Left hindlimb (tissue), 1 donor: ENCODE data around the gene CHD2.
"Not testable (repeated sequence)": the region's sequence is repeated elsewhere in the genome, so short reads cannot be mapped to it uniquely, and the experiment has no call there.

Source experiments
- DNase-seq: peaks from one replicate; pipeline ENCODE4 v3.0.0-alpha.2; 2018

Gene CHD2

DNA sequence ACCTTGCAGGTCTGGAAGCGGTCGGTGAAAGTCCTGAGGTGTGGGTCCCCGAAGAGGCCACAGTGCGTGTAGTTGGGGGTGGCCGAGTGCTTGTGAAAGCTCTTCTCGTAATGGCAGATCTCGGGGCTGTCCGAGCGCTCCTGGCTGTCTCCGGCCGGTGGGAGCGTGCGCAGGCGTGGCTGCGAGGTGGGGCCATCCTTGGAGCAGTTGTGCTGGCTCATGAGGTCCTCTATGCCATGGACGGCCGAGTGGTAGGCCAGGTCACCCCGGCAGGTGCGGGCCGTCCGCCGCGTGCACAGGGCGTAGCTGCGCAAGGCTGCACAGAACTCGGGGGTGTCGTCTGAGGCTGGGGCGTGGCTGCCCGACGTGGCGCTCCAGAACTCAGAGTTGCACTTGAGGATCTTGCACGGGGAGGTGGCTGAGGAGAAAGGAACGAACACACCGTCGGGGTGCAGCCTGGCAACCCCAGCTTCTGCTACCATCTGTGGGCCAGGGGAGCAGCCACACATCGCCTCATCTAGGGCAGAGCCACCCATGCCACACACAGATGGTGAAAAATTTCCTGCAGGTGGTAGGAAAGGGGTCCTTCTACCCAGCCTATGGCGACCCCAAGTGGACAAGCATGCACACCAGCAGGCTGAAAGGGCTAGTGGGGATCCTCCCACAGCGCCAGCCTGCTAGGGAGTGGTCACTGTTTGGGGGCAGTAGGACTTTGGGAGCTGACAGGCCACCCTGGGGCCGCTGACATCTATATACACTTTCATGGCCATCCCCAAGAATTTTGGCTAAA is 152.2 kb downstream of the CHD2 start:
- no peak for DNase-seq

GRCh38 chr15:93055211-93055610 is 155.1 kb downstream of the CHD2 start:
- DNase-seq, result no peak

- no peak for DNase-seq
Measured at GRCh38 chr15:93056836-93057235, 156.7 kb downstream of the CHD2 start.

GRCh38 chr15:93057618-93058017 is 157.5 kb downstream of the CHD2 start:
- no peak for DNase-seq

DNA sequence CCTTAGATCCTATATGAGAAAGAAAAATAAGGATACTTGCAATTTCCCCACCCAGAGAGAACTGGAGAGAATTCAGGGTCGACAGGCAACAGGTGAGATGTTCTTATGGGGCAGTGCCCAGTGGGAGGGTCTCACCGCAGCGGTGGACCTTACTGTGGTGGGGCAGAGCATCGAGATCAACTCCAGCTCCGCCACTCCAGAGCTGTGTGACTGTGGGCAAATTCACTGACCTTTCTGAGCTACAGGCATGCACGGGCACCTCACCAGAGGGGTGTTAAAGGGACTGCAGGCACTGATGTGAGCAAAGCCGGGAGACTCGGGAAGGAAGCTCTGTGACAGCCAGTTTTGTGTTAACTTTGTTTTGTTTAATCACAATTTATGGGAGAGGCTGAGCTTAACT is 158.0 kb downstream of the CHD2 start:
- no peak for DNase-seq

GRCh38 chr15:93058904-93059427 is 158.8 kb downstream of the CHD2 start:
- no peak for DNase-seq

DNA sequence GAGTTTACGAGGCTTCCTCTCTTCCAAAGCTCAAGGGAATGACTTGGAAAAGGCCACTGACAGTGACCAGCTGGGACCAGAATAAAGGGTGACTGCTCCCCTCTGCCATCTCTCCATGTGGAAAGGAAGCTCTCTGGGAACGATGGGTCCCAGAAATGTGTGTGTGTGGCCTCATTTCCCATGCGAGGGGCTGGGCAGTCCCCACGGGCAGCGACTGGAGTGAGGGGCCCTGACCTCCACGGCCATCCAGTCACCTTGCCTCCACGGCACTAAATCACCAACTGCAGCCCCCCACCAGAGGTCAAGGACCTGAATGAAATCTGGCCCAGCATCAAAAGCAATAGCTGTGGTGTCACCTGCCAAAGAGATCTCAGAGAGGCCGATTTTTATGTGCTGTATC is 159.3 kb downstream of the CHD2 start:
- no peak for DNase-seq

- DNase-seq, result peak; percentile 17
Measured at GRCh38 chr15:93060336-93061248, 160.5 kb downstream of the CHD2 start.

DNA sequence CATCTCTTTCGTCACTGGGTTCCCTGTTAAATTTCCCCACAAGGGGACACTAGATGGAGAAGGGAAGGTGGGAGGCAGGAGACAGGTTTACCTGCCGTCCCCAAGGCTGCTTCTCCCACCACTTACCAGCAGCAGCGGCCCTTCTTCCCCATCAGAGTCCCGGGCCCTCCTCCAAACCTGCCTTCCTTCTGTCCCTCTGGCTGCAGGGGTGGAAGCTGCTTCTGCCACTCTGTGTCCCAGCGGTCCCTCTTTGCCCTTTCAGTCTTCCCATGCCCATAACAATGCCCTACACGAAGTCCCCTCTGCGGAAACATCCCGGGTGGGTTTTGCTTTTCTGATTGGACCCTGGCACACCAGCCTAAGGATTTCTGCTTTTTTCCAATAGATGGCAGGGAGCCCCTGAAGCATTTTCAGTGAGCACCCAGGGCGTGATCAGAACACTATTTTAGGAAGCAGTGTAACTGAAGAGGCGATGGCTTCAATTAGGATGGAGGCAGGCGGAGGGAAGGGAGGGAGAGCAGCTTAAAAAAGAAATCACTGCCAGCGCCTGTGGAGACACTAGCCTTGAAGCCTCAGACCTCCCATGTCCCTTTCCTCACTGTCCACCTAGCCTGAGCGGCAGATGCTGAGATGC is 162.6 kb downstream of the CHD2 start:
- not testable (repeated sequence) for DNase-seq

DNA sequence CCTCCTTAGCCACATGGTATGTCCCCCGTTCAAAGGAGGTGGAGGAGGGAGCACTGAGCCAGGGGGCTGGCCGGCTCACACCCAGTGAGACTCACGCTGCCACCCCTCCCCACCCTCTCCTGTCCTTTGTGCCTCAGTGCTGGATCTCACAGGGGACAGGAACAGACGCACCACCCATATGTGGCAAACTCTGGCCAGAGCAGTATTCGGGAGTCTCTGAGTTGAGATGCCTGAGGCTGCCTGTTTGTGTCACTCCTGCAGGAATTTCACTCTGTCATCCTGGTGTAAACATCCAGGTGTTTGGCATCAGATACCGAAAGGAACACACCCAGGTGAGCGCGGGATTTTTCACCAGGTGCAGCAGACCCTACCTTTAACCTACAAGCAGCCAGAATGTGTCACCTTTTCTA is 163.1 kb downstream of the CHD2 start:
- DNase-seq, result peak; percentile 31

DNA sequence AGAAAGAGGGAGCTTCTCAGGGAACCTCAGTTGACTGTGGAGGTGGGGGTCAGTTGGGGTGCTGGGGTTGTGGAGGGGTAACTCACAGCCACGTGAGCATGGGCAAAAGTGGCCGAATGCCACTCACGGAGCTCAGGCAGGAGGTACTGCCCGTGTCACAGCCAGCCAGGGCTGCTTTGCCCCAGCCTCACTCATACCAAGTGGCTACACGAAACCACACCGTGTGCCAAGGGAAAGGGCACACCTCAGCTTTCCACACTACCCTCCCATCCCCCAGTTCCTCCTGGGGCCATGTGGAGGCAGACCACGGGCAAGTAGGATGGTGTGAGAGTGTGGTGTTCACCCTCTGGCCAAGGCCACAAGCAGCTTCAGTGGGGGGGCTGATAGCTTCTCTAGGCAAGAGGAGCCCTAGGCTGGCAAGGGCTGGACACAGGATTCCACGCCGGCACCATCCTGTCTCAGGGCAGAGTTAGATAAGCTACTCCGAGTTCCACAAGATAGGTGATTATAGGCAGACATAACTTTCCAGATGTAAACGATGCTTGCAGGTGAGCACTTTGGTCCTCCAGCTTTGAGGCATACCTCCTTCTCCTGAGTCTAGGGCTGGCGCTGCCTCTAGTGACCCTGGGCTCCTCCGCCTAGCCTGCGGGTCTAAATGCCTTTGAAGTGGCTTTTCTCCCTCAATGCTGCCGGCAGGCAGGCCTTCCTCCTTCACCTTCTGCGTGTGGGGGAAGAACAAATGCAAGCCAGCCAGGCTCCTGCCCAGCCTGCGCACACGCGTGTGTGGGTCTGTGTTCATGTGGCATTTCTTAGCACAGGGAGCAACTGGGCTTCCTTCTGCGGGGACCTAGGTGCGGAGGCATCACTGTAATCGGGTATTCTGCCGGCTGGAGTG is 163.9 kb downstream of the CHD2 start:
- peak; percentile 28 for DNase-seq

DNA sequence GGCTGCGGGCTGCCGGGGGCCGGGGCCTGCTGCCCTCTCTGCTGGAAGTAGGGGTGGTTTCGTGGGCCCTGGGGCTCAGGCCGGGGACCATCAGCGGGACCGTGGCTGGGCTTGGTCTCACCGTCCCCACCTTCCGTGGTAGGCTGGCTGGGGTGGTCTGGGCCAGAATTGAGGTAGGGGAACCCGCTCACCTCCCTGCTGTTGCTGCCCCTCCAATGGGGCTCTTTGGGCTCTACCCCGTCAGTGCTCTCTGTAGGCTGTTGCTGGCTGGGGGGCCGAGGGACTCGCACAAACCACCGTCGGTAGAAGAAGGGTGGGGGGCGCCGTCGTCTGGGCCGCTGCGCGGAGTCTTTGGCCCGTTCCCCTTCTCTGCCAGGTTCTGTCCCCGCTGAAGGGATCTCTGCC is 165.5 kb downstream of the CHD2 start:
- peak; percentile 20 for DNase-seq

- peak; percentile 22 for DNase-seq
Measured at GRCh38 chr15:93066224-93066681, 166.1 kb downstream of the CHD2 start.

GRCh38 chr15:93066834-93067648 is 166.9 kb downstream of the CHD2 start:
- DNase-seq, result peak; percentile 19

DNA sequence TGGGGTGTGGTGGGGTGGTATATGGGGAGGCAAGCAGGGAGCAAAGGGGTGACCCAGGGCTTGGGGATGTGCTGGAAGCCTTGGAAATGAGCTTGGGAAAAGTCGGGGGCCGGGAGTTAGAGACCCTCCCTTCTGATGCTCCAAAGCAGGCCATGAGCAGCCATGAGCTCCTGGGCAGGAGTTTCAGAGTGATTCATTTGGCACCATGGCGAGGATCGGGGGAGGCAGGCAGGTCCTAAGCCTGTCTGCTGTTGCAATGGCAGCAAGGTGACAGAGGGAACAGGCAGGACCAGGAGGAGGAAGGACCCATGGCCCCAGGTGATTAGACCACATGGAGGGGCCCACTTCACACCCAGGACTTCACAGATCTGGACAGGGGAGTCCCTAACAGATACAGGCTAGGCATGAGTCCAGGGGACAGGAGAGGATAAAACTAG is 167.5 kb downstream of the CHD2 start:
- no peak for DNase-seq

GRCh38 chr15:93068581-93069199 is 168.6 kb downstream of the CHD2 start:
- no peak for DNase-seq

DNA sequence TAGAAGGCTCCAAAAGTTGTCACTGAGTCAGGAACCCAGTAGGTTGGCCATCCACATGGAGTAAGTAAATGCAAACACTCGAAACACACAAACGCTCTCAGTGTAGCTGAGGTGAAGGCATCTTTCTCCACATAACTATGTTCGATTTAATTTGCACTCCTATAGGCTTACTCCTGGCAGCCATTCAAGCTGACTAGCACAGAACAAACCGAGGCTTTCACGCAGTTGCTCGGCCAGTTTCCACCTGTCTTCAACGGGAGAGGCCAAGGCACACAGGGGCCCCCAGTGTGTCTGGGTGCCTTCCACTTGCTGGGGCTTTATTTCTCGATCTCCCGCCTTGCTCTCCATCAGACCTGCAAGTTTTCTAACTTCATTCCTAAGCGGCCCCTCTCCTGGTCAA is 170.0 kb downstream of the CHD2 start:
- DNase-seq, result no peak

- no peak for DNase-seq
Measured at GRCh38 chr15:93070551-93071296, 170.6 kb downstream of the CHD2 start.

DNA sequence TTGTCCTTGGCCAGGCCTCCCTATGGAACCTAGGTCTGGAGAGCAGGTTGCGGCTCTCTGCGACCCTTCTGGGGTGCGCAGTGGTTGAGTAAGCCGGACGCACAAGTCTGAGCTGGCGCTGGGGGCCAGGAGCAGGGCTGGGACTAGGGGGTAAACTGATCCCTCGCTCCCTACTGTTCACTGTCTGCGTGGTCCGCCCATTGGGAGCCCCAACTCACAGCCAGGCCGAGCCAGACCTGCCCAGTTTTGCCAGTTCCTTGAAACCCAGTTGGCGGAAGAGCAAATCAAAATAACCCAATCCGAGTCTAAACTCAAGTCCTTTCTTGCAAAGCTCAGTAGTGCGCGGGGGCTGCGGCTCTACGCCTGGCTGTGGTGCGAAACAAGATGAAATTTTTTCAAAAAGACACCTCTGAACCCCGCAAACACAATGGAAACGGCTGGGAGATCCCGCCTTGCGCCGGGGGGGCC is 171.4 kb downstream of the CHD2 start:
- DNase-seq, result no peak

DNA sequence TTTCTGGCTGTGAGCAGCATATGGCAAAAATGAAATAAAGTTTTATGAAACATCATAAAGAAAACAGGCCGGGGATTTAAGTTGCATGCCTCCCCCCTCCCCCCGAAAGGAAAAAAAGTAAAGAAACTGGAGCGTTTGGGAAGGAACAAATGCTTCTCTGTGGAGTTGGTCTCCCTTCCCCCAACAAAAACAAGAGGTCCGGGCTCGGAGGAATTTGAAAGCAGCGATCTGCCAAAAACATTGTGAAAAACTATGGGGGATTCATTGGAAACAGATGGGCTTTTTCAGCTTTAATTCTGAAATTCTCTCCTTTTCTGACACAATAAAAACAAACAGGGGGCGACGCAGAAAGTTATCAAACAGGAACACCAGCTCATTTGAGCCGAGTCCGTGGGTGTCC is 171.9 kb downstream of the CHD2 start:
- peak; percentile 72 for DNase-seq
